Thoracic aorta (tissue), 2 donors: Measurements from ENCODE around the gene ZNF879. TPM values are rescaled to one million over a fixed set of nuclear protein-coding genes. Genes with fewer than 3 reads are reported as not detected.
A peak's percentile ranks its signal among the peaks of the same experiment; 100 is the strongest.

ENCODE experiments used
- ATAC-seq: fragments of 150-250 bp; one replicate; pipeline ENCODE4 v1.8.0; 2017; ENCODE audit warnings: low read depth; ENCODE audit not compliant: insufficient number of reproducible peaks, low FRiP score
- DNase-seq: peaks from one replicate; pipeline ENCODE4 v3.0.0-alpha.2; 2020; ENCODE audit warnings: low spot score
- H3K27ac ChIP-seq, 2 donors: fragments of 200-600 bp; sonication (generic); 1 replicate in 1 of 2; 2 replicates in 1 of 2; pipeline ENCODE4 v1.5.1; 2016; ENCODE audit warnings: mild to moderate bottlenecking in 2 of 2, moderate library complexity in 2 of 2
- H3K27me3 ChIP-seq: fragments of 200-600 bp; sonication (generic); replicated peaks from 2 replicates; pipeline ENCODE4 v1.6.0; 2016; ENCODE audit warnings: mild to moderate bottlenecking; ENCODE audit not compliant: insufficient read depth
- H3K36me3 ChIP-seq: fragments of 200-600 bp; sonication (generic); one replicate; pipeline ENCODE4 v1.5.1; 2016
- H3K4me1 ChIP-seq, 2 donors: fragments of 200-600 bp; sonication (generic); 1 replicate in 1 of 2; 2 replicates in 1 of 2; pipeline versions ENCODE4 v1.5.1 to v1.6.0; 2016; ENCODE audit warnings: low read depth in 2 of 2, mild to moderate bottlenecking in 1 of 2; ENCODE audit not compliant: control insufficient read depth in 1 of 2
- H3K4me3 ChIP-seq: fragments of 200-600 bp; sonication (generic); 2 replicates; pipeline ENCODE4 v1.5.1; 2016; ENCODE audit warnings: mild to moderate bottlenecking
- H3K9me3 ChIP-seq: fragments of 200-600 bp; sonication (generic); 2 replicates; pipeline ENCODE4 v1.5.1; 2016
- CTCF ChIP-seq: fragments of 200-600 bp; sonication (generic); IDR thresholded peaks from one replicate; pipeline ENCODE4 v1.5.1; 2019; ENCODE audit warnings: antibody characterized with exemption
- total RNA-seq, 2 donors: library from RNA; depleted of rRNA; stranded (reverse); fragments of >200 nt; gene quantifications; one replicate each; pipeline versions ENCODE4 v1.1.0 to v1.2.3, GENCODE V29; 2016

The ZNF879 gene
- 1 to 10 TPM; 2.6 to 6.3 TPM for total RNA-seq

- Histone ChIP-seq H3K27ac (peak within 1 kb of the TSS; percentile 78), H3K9me3 (peaks cover 22% of the 10 kb centered on the region), H3K4me3 (peak within 1 kb of the TSS; percentile 90), H3K4me1 (peaks cover 4 to 10% of the 10 kb centered on the region in 2 donors), H3K36me3 (peaks cover 31% of the 10 kb centered on the region), H3K27me3 (no peaks in the 10 kb centered on the region)
- ATAC-seq (peak; percentile 64), DNase-seq (peak; percentile 76)
- TF ChIP-seq CTCF, result no peak
Measured at GRCh38 chr5:179023528-179024189, at the start of gene ZNF879. ZNF879 (plus strand) TSS chr5:179023804; CDS start chr5:179025005, 1,201 bp downstream.

- Histone ChIP-seq H3K9me3 (peaks cover 67% of the 10 kb centered on the region), H3K27ac (no peak overlapping the region), H3K36me3 (no peaks in the 10 kb centered on the region), H3K4me1 (no peaks in the 10 kb centered on the region), H3K4me3 (no peak overlapping the region), H3K27me3 (no peaks in the 10 kb centered on the region)
- TF ChIP-seq CTCF, result no peak
- no peak for ATAC-seq
- DNase-seq, result no peak
Measured at GRCh38 chr5:178981381-178981780, 42.2 kb upstream of the ZNF879 start.

GRCh38 chr5:178982941-178983340 is 40.7 kb upstream of the ZNF879 start:
- H3K36me3 ChIP-seq, result no peaks in the 10 kb centered on the region
- no peaks in the 10 kb centered on the region for H3K27me3 ChIP-seq
- no peaks in the 10 kb centered on the region for H3K4me1 ChIP-seq
- no peak overlapping the region for H3K4me3 ChIP-seq
- H3K27ac ChIP-seq, result no peak overlapping the region
- ATAC-seq (no peak), DNase-seq (no peak)
- no peak for TF ChIP-seq CTCF
- H3K9me3 ChIP-seq, result peaks cover 62% of the 10 kb centered on the region

GRCh38 chr5:178983728-178984127 is 39.9 kb upstream of the ZNF879 start:
- Histone ChIP-seq H3K27ac (no peak overlapping the region), H3K4me1 (no peaks in the 10 kb centered on the region), H3K9me3 (peaks cover 55% of the 10 kb centered on the region), H3K36me3 (no peaks in the 10 kb centered on the region), H3K27me3 (no peaks in the 10 kb centered on the region), H3K4me3 (no peak overlapping the region)
- ATAC-seq, result no peak
- no peak for DNase-seq
- no peak for TF ChIP-seq CTCF

GRCh38 chr5:178984145-178985072 is 39.2 kb upstream of the ZNF879 start:
- H3K36me3 ChIP-seq, result no peaks in the 10 kb centered on the region
- no peak overlapping the region for H3K27ac ChIP-seq
- DNase-seq (no peak), ATAC-seq (no peak)
- H3K4me3 ChIP-seq, result no peak overlapping the region
- H3K4me1 ChIP-seq, result no peaks in the 10 kb centered on the region
- no peak for TF ChIP-seq CTCF
- no peaks in the 10 kb centered on the region for H3K27me3 ChIP-seq
- peaks cover 49% of the 10 kb centered on the region for H3K9me3 ChIP-seq
